Endothelial cell of umbilical vein (primary cell): Measurements from ENCODE around the gene KAZN. TPM values are rescaled to one million over a fixed set of nuclear protein-coding genes. Genes with fewer than 3 reads are reported as not detected.

ENCODE experiments used
- BruUV-seq: library from RNA; stranded (reverse); fragments of 400-500 nt; replicated peaks from 2 replicates; lab custom pipeline; 2021; lab: Mats Ljungman, UMichigan
- CTCF ChIA-PET: fragments of 300-600, 350-600 bp; sonication (Branson Sonifier 250); formaldehyde crosslinking; loops from one replicate; lab custom pipeline; 2021; ENCODE audit warnings: antibody characterized with exemption, inconsistent platforms; lab: Charles Lee
- POLR2A ChIA-PET: fragments of 300-600, 350-600 bp; sonication (Branson Sonifier 250); formaldehyde crosslinking; loops from one replicate; lab custom pipeline; 2021; ENCODE audit warnings: antibody characterized with exemption, inconsistent platforms; lab: Charles Lee
- DNase-seq: peaks from one replicate; pipeline ENCODE4 v3.0.0-alpha.2; 2011; ENCODE audit warnings: low read depth, low spot score
- FAIRE-seq: peaks from 2 replicates; lab custom pipeline; 2011; peaks lifted over from hg19 to GRCh38; lab: Jason Lieb, UNC
- H2AFZ ChIP-seq: 2 replicates; pipeline ENCODE4 v1.6.0; 2012; ENCODE audit warnings: low read depth, low read length, control low read depth, inconsistent platforms
- H3K27ac ChIP-seq: 2 replicates; pipeline ENCODE4 v1.5.1; 2011; ENCODE audit warnings: low read depth, mild to moderate bottlenecking, control low read depth, low read length, moderate library complexity; ENCODE audit not compliant: insufficient read depth
- H3K27me3 ChIP-seq, 2 experiments: 2 replicates each; pipeline versions ENCODE4 v1.6.0 to v1.6.1; 2011; ENCODE audit warnings: low read length in 2 of 2, mixed read lengths in 1 of 2; ENCODE audit not compliant: control insufficient read depth in 2 of 2, insufficient read depth in 2 of 2
- H3K36me3 ChIP-seq, 2 experiments: 2 replicates in 1 of 2; 3 replicates in 1 of 2; pipeline ENCODE4 v1.5.1; 2011; ENCODE audit warnings: low read length in 2 of 2, mild to moderate bottlenecking in 1 of 2, moderate library complexity in 1 of 2; ENCODE audit not compliant: control insufficient read depth in 2 of 2, insufficient read depth in 2 of 2; ENCODE audit errors: extremely low read depth in 1 of 2
- H3K4me1 ChIP-seq: 3 replicates; pipeline ENCODE4 v1.5.1; 2011; ENCODE audit warnings: mild to moderate bottlenecking, low read length; ENCODE audit not compliant: control insufficient read depth, insufficient read depth; ENCODE audit errors: extremely low read depth
- H3K4me2 ChIP-seq: 2 replicates; pipeline ENCODE4 v1.6.1; 2011; ENCODE audit warnings: low read length, control low read depth, mixed read lengths; ENCODE audit not compliant: insufficient read depth
- H3K4me3 ChIP-seq, 3 experiments: fragments of 200-600 bp in 1 of 3; sonication (generic), shearing (Covaris generic) in 1 of 3; replicated peaks in 1 of 3; 2 replicates each; pipeline ENCODE4 v1.5.1; 2011 to 2016; ENCODE audit warnings: control low read depth in 3 of 3, low read length in 3 of 3, mild to moderate bottlenecking in 2 of 3, inconsistent platforms in 1 of 3, low read depth in 1 of 3, moderate library complexity in 1 of 3; ENCODE audit not compliant: insufficient read depth in 1 of 3
- H3K79me2 ChIP-seq: 2 replicates; pipeline ENCODE4 v1.6.0; 2012; ENCODE audit warnings: low read length, inconsistent platforms; ENCODE audit not compliant: control insufficient read depth, insufficient read depth
- H3K9ac ChIP-seq: replicated peaks from 2 replicates; pipeline ENCODE3; 2011; ENCODE audit warnings: low read length, control low read depth; ENCODE audit not compliant: insufficient read depth; ENCODE audit errors: extremely low read depth
- H3K9me1 ChIP-seq: replicated peaks from 3 replicates; pipeline ENCODE4 v1.6.0; 2011; ENCODE audit warnings: mild to moderate bottlenecking, low read length; ENCODE audit not compliant: control insufficient read depth, insufficient read depth; ENCODE audit errors: extremely low read depth
- H3K9me3 ChIP-seq: replicated peaks from 2 replicates; pipeline ENCODE4 v1.5.1; 2012; ENCODE audit warnings: low read length, inconsistent platforms; ENCODE audit not compliant: control insufficient read depth, insufficient read depth
- H4K20me1 ChIP-seq: replicated peaks from 2 replicates; pipeline ENCODE3; 2011; ENCODE audit warnings: mild to moderate bottlenecking, low read length; ENCODE audit not compliant: control insufficient read depth, insufficient read depth; ENCODE audit errors: extremely low read depth
- CTCF ChIP-seq, 2 donors: IDR thresholded peaks; 1 replicate in 1 of 2; 2 replicates in 1 of 2; pipeline ENCODE4 v1.5.1; 2011; ENCODE audit warnings: low read length in 2 of 2, mild to moderate bottlenecking in 2 of 2, moderate library complexity in 2 of 2, control low read depth in 1 of 2, inconsistent platforms in 1 of 2, low read depth in 1 of 2; ENCODE audit not compliant: insufficient read depth in 1 of 2; ENCODE audit errors: extremely low read depth in 1 of 2
- EZH2 ChIP-seq: IDR thresholded peaks from 2 replicates; pipeline ENCODE4 v1.6.1; 2012; ENCODE audit warnings: borderline replicate concordance, low read depth, mild to moderate bottlenecking, moderate library complexity, low read length, inconsistent platforms; ENCODE audit not compliant: severe bottlenecking
- GATA2 ChIP-seq: IDR thresholded peaks from 2 replicates; pipeline ENCODE4 v1.7.0; 2011; ENCODE audit warnings: low read depth, mild to moderate bottlenecking, moderate library complexity, mixed read lengths, low read length; ENCODE audit not compliant: insufficient read length, insufficient read depth
- MYC ChIP-seq: IDR thresholded peaks from one replicate; pipeline ENCODE4 v1.6.1; 2011; ENCODE audit warnings: mild to moderate bottlenecking, low read depth, low read length
- dilution Hi-C: fragments of 300-500 bp; cut with MboI; formaldehyde crosslinking; loops from one replicate; pipeline ENCODE4 v1.15.0; 2019; ENCODE audit warnings: low sequenced_read_pairs; ENCODE audit not compliant: extremely low pct_ligation_motif_present
- intact Hi-C: fragments of 100-400 bp; cut with micrococcal nuclease; formaldehyde crosslinking; loops from one replicate; pipeline ENCODE4 v1.10.0; 2022
- polyA plus RNA-seq, 4 experiments: library from polyadenylated mRNA; depleted of rRNA in 3 of 4; stranded (reverse) in 3 of 4; unstranded in 1 of 4; fragments of >200 nt; gene quantifications; 2 replicates each; pipeline versions ENCODE4 v1.2.1 to v1.2.3, GENCODE V29; 2011 to 2012; ENCODE audit warnings: missing spikeins in 1 of 4
- total RNA-seq: library from RNA; stranded (reverse); gene quantifications from 2 replicates; pipeline ENCODE4 v1.2.3, GENCODE V29; 2021
- TF ChIP-seq, protein P1 (sequence below): IDR thresholded peaks from 2 replicates; pipeline ENCODE4 v1.6.1; 2011; ENCODE audit not compliant: insufficient read depth, insufficient read length

Gene KAZN
- total and polyA plus RNA-seq, 2 donors (not counting 3 experiments of a cell fraction or from before 2014, with no cell fraction given), result 1.6 to 5.8 TPM

DNA sequence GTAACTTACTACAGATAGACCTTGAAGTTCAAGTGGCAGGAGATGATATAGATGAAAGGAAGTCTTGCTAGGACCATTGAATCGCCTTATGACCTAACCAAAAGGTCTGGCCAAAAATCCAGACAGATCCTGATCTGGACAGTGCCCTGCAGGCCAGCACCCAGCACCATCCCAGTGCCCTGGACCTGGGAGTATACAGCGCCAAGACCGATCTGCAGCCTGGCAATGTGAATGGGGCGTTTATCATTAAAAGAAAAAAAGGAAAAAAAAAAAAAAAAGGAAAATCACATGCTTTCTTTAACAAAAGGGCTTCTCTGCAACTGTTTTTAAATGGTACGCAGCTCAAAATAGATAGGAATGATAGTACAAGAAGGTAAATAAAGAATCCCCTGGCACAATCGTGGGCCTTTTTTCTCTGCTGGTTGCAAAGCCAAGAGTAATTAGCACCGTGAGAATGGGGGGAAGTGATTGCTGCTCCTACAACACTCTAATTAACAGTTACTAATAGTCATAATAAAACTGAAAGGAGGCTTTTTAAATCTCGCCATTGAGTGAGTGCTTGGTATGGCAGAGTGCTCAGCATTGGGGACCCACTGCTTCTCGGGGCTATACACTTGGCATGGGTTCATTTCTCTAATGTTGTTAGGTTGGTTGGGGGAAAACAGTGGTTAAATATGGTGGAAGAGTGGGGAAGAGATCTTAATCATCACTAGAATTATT, 146.7 kb downstream of the KAZN start:
- ChIA-PET CTCF (no interaction called here), POLR2A (no interaction called here)
- no peaks in the 10 kb centered on the region for H3K27me3 ChIP-seq
- TF ChIP-seq EZH2 (no peak), GATA2 (no peak), MYC (no peak)
- no peak for FAIRE-seq
- no peak overlapping the region for H3K9ac ChIP-seq
- intact Hi-C loops (no loop called here), dilution Hi-C loops (no loop called here)
- H3K4me3 ChIP-seq, result no peak overlapping the region
- H3K79me2 ChIP-seq, result no peaks in the 10 kb centered on the region
- DNase-seq, result no peak
- no peaks in the 10 kb centered on the region for H3K36me3 ChIP-seq
- no peak overlapping the region for H2AFZ ChIP-seq
- no peaks in the 10 kb centered on the region for H3K4me1 ChIP-seq
- no peaks in the 10 kb centered on the region for H4K20me1 ChIP-seq
- BruUV-seq, result no TSS peak
- H3K27ac ChIP-seq, result no peak overlapping the region
- no peak overlapping the region for H3K4me2 ChIP-seq
- peaks cover 3% of the 10 kb centered on the region for H3K9me3 ChIP-seq
- no peaks in the 10 kb centered on the region for H3K9me1 ChIP-seq

DNA sequence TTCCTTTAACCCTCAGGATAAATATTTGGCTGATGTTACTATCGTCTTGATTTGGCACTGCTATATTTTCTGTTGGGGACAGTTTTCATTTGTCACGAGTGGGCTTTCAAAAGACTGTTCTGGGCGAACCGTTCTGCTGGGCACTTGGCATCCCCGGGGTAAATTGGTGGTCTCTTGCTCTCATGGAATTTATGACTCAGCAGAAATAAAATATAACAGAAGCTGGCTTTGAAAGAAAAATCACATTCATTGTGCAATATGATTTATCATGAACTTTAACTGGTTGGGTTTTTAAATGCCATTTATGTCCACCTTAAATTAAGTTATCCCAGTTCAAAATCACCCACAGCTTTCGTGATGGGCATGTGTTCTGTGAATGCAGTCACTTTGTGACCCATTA, 147.3 kb downstream of the KAZN start:
- POLR2A ChIA-PET, result no interaction called here
- Histone ChIP-seq H3K4me2 (no peak overlapping the region), H3K27me3 (no peaks in the 10 kb centered on the region), H3K9ac (no peak overlapping the region), H3K27ac (no peak overlapping the region), H3K9me3 (peaks cover 3% of the 10 kb centered on the region), H3K4me1 (no peaks in the 10 kb centered on the region), H3K79me2 (no peaks in the 10 kb centered on the region), H4K20me1 (no peaks in the 10 kb centered on the region), H3K9me1 (no peaks in the 10 kb centered on the region), H2AFZ (no peak overlapping the region), H3K4me3 (no peak overlapping the region), H3K36me3 (no peaks in the 10 kb centered on the region)
- no peak for FAIRE-seq
- DNase-seq, result no peak
- intact Hi-C loops (no loop called here), dilution Hi-C loops (no loop called here)
- CTCF ChIA-PET, result no interaction called here
- TF ChIP-seq, protein P1, sequence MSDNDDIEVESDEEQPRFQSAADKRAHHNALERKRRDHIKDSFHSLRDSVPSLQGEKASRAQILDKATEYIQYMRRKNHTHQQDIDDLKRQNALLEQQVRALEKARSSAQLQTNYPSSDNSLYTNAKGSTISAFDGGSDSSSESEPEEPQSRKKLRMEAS, result no peak
- TF ChIP-seq CTCF (IDR thresholded peaks at IDR 0.05; ENCODE audit: extremely low read depth in 1 of 2, insufficient read depth in 1 of 2, low read depth in 1 of 2, low read length in 2 of 2), result no peak
- BruUV-seq, result no TSS peak
